GM21423 (cell line): ENCODE data around the gene LRRC71.
"Not testable (repeated sequence)": the region's sequence is repeated elsewhere in the genome, so short reads cannot be mapped to it uniquely, and the experiment has no call there.

ENCODE experiments used
- ATAC-seq: cut with Tn5 transposase; IDR thresholded peaks from one replicate; pipeline ENCODE4 v1.9.1; 2021; ENCODE audit warnings: mild to moderate bottlenecking, moderate library complexity; ENCODE audit not compliant: unreplicated experiment

The LRRC71 gene

DNA sequence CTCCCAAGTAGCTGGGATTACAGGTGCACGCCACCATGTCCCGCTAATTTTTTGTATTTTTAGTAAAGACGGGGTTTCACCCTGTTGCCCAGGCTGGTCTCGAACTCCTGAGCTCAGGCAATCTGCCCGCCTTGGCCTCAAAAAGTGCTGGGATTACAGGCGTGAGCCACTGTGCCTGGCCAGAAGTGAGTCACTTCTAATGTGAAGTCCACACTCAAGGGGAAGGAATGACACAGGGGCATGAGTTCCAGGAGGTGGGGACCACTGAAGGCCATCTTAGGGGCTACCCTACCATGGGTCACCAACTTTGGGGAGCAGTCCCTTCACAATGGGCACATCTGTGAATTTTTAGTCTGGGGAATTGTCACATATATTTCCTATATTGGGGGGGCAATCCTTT lies 6.3 kb downstream of the LRRC71 start:
- not testable (repeated sequence) for ATAC-seq

- no peak for ATAC-seq
Measured at GRCh38 chr1:156927215-156928042, 7.0 kb downstream of the LRRC71 start.

DNA sequence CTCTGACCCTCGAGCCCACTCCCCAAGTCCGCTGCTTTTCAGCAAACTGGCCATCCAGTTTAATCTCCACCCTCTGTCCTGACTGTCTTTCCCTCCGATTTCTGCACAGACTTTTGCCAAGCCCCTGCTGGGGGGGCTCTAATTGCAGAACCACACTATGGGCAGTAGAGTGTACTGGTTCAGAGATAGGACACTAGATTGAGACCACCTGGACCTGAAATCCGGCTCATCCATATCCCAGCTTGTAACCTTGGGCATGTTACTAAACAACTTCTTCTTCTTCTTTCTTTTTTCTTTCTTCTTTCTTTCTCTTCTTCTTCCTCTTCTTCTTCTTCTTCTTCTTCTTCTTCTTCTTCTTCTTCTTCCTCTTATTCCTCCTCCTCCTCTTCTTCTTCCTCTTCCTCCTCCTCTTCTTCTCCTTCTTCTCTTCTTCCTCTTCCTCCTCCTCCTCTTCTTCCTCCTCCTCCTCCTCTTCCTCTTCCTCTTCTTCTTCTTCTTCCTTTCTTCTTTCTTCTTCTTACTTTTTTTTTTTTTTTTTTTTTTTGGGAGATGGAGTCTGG lies 7.7 kb downstream of the LRRC71 start:
- ATAC-seq: no peak

DNA sequence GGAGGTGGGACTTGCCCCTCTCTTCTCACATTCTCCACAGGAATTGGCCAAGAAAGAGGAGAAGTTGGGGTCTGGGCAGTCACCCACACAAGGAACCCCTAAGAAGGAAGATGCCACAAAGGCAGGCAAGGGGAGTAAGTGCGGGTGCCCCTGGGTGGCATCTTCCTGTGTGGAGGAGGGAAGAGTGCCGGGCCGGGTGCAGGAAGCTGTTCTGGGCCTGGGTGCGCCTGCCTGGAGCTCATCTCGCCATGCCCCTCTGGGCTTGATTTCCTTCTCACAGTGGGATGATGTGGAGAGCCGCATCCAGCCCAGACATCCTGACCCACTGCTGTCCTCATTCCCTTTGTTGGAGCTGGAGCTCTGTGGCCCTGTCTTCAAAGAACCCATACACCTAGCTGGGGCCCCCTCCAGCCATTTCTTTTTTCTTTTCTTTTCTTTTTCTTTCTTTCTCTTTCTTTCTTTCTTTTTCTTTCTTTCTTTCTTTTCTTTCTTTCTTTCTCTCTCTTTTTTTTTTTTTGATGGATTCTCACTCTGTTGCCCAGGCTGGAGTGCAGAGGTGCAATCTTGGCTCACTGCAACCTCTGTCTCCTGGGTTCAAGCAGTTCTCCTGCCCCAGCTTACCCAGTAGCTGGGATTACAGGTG lies 9.3 kb downstream of the LRRC71 start:
- ATAC-seq: no peak

DNA sequence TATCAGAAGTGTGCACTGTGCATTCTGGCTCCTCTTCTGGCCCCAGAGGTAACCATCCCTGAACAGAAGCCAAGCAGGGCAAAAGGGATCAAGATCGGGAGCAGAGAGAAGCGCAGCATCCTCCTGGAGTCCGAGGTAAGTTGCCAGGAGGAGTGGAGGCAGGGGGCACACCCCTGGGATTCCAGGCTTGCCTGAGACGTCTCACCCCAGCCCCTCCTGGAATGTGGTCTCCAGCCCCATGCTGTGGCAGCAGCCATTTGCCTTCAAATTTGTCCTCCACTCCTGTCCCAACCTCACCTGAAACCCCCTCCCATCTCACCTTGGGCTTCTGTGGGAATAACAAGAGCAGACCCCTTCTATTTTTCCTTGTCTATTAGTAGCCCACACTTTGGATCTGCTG lies 10.1 kb downstream of the LRRC71 start:
- ATAC-seq: no peak

GRCh38 chr1:156931211-156931952 lies 10.9 kb downstream of the LRRC71 start:
- no peak for ATAC-seq

DNA sequence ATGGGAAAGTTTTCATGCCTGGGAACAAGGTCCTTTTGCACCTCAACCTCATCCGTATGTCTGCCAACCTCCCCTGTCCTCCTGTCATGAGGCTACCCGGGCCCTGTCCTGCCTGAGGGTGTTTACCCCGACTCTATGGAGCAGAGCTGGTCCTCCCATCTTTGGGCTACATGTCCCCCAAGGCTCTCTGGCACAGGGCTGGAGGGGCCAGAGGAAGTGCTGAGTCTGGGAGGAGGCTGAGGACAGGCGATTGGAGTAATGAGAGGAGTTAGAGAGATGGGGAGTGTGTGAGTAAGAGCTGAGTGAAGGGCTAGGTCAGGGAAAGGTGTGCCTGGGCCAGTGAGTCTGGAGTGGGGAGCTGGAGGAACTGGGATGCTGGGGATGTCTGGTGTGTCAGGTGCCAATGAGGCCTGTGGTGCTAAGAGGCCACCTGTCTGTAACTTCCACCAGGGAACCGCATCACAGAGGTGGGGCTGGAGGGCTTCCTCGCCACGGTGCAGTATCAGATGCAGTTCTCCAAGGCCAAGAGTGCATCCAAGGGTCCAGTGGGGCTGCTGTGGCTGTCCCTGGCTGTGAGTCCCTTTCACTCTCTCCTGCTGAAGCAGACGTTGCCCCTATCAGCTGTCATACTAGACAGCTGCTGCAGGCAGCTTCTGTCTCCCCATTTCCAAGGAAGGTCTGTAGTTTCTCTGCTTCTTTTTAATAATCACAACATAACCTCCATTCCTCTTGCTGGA lies 11.7 kb downstream of the LRRC71 start:
- ATAC-seq: no peak

DNA sequence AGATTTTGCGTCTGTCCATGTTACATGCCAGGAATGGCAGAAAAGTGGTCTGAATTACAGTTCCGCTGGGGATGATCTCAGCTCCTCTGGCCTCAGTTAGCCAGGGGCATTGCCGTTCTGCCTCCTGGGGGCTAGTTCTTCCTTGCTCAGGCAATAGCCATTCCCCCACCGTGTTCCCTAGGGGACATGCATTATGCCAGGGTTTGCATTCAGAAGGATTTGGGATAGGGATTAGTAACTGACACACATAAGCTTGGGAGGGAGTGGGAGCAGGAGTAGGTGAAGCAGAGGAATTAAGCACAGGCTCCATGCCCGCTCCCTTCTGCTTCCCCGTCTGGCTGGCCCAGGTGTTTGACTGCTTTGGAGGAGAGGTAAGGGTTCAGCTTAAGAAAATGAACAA lies 12.7 kb downstream of the LRRC71 start:
- no peak for ATAC-seq

- ATAC-seq: no peak
Measured at GRCh38 chr1:156935505-156936128, 15.2 kb downstream of the LRRC71 start.

DNA sequence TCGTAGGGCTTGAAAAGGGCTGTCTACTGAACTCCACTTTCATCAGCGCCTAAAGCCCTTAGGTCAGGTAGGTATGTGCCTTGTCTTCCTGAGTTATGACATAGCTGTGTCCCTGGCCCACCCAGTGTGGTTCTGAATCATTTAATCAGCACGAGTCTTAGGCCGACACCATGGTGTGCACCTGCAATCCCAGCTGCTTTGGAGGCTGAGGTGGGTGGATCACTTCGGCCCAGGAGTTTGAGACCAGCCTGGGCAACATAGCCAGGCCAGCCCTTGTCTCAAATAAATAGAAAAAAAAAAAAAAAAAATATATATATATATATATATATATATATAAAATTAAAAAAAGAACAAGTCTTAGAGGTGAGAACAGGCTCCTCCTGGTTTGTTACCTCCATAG lies 15.8 kb downstream of the LRRC71 start:
- ATAC-seq: no peak

GRCh38 chr1:156936721-156937220 lies 16.3 kb downstream of the LRRC71 start:
- no peak for ATAC-seq

DNA sequence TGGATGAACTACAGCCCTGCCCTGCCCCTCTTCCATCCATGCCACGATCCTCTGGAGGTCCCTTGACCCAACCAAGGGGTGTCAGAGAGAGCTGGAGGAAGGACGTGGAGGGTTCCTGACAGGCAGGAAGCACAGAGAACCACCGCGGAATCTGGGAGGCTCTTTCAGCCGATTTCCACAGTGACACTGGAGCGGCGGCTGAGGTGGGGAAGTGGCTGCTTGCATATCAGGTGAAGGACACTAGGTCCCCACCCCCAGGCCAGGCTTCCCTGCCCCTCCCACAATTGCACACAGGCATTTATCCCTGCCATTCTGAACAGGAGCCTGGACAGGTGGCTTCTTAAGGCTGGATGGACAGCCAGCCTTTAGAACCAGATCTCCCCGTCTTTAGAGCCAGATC lies 17.5 kb downstream of the LRRC71 start:
- ATAC-seq: no peak

- ATAC-seq: no peak
Measured at GRCh38 chr1:156938813-156939212, 18.4 kb downstream of the LRRC71 start.

- ATAC-seq: no peak
Measured at GRCh38 chr1:156939786-156940334, 19.4 kb downstream of the LRRC71 start.

- ATAC-seq: no peak
Measured at GRCh38 chr1:156941675-156942074, 21.2 kb downstream of the LRRC71 start.

DNA sequence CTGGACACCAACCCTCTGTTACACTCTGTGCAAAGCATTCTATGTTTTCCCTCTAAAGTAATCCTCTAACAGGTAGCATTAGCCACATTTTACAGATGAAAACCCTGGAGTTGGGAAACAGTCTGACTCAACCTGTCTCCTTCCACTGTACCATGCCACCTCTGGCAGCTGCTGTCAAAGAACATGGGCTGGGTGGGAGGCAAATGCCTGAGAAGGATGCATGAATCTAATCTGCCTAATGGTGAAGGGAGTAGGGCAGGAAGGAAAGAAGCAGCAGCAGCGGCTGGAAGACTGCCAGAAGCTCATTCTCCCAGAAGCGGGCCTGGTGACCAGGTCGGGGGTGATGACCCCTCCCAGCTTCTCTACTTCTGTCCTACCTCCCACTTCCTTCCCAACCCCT lies 21.7 kb downstream of the LRRC71 start:
- no peak for ATAC-seq

DNA sequence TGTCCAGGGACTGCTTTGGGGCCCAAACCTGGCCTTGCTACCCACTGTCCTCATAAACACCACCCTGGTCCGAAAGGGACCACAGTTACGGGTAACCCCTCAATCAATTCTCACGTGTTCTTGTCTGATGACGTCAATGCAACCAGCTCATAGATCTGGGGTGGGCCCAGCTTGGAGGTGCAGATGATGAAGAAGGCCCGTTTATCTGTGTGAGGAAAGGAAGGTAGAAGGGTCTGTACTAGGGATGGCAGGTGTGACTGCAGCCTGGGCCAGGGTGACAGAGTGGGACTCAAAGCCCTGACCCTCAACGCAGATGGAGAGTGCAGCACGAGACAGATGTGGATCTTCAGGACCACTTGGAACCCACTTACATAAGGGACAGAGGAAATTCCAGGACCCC lies 22.1 kb downstream of the LRRC71 start:
- no peak for ATAC-seq

GRCh38 chr1:156943756-156944155 lies 23.3 kb downstream of the LRRC71 start:
- ATAC-seq: no peak

GRCh38 chr1:156944268-156944667 lies 23.8 kb downstream of the LRRC71 start:
- ATAC-seq: no peak

DNA sequence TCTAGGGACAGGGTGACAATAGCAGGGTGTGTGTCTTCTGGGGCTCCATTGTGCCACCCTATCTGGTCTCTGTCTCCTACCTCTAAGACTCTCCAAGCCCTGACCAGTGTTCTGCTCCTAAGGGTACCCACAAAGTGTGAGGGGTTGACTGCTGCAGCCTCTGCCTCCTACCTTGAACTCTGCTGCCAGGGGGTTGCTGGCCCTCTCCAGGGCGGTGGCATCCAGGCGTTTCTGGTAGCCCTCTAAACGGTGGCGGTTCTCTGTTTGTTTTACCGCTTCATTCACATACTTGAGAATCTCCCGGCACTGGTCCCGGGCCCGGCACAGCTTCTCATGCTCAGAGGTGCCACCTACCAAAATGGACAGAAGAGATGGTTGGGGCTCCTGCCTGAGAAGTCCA lies 24.4 kb downstream of the LRRC71 start:
- ATAC-seq: no peak
